ENCODE results near the gene UBAC1.

DNA sequence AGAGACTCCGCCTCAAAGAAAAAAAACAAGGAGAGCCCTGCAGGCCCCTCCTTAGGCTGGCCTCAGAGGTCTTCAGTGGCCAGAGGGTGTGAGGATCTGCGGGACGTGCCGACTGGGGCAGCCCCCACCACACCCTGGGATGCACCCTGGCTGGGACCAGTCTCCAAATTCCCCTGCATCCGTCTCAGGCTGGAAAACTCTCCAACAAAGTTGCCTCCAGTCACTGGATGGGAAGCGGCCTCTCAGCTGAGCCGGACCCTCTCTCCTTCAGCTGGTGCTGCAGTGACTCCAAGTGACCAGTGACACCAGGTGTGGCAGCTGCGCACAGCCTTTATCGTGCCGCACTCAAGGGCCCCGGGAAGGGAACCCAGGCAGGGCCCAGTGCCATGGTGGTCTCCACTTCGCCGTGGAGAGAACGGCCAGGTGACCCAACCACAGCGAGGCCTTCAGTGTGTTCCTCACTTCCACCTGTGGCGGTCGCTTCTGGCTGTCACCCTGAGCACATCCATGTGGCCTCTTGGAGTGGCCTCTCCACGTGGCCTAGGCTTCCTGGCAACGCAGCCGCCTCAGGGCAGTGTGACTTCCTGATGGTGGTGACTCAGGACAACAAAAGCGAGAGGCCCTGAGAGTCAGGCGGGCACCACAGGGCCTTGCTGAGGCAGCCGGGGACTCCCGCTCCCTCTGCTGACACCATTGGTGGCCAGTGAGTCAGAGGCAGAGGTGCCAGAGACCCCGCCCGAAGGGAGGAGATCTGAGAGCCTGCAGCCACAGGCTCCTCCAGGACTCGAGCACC is 34.6 kb downstream of the UBAC1 start:
- TF ChIP-seq, protein P1, sequence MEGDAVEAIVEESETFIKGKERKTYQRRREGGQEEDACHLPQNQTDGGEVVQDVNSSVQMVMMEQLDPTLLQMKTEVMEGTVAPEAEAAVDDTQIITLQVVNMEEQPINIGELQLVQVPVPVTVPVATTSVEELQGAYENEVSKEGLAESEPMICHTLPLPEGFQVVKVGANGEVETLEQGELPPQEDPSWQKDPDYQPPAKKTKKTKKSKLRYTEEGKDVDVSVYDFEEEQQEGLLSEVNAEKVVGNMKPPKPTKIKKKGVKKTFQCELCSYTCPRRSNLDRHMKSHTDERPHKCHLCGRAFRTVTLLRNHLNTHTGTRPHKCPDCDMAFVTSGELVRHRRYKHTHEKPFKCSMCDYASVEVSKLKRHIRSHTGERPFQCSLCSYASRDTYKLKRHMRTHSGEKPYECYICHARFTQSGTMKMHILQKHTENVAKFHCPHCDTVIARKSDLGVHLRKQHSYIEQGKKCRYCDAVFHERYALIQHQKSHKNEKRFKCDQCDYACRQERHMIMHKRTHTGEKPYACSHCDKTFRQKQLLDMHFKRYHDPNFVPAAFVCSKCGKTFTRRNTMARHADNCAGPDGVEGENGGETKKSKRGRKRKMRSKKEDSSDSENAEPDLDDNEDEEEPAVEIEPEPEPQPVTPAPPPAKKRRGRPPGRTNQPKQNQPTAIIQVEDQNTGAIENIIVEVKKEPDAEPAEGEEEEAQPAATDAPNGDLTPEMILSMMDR (IDR thresholded peaks at IDR 0.05; ENCODE audit: poor library complexity): no peak
- TF ChIP-seq EZH2 (IDR thresholded peaks at IDR 0.05; ENCODE audit: borderline replicate concordance) (no peak), EZH2phosphoT487 (IDR thresholded peaks at IDR 0.05; ENCODE audit: low read depth, severe bottlenecking, unreplicated experiment) (no peak)

Measured in hepatocyte (in vitro differentiated cells).